ENCODE data around the gene NKD1.
A peak's percentile ranks its signal among the peaks of the same experiment; 100 is the strongest.

The NKD1 gene

GRCh38 chr16:50632927-50633800 lies 85.0 kb downstream of the NKD1 start:
- no peak for DNase-seq

DNA sequence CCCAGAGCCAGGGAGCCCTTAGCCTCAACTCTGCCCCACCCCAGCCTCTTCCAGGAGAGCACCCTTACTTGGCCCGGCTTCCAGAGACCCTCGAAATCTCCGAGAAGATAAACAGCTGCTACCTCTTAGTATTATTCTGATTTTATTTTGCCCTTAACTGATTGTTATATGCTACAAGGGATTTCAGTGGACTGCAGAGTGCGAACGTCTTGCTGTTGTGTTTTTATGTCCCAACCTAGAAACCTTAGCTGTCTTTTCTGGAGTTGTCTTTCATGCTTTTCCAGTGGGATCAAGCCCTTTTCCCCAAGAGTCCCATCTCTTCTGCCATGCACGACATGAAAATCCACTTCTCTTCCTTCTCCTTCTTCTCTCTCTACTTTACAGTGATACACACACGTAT lies 85.9 kb downstream of the NKD1 start:
- DNase-seq = no peak

DNA sequence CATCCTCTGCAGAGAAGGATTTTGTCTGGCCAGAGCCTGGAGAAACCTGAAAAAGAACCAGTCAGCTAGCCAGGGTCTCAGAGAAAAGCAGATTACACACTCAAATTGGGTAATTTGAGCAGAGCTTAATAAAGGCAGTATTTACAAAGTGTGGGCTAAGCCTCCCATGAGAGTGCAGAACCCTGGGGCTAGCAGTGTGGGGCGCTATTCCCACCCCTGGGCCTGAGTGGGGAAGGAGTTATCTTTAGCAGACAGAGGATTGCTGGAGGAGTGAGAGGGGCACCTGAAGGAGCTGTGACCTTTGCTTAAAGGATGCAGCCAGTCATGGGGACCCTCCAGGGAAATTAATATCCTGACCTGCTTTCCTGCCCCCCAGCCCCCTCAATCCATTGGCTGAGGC lies 86.8 kb downstream of the NKD1 start:
- DNase-seq = no peak

GRCh38 chr16:50635505-50636392 lies 87.6 kb downstream of the NKD1 start:
- no peak for DNase-seq

DNA sequence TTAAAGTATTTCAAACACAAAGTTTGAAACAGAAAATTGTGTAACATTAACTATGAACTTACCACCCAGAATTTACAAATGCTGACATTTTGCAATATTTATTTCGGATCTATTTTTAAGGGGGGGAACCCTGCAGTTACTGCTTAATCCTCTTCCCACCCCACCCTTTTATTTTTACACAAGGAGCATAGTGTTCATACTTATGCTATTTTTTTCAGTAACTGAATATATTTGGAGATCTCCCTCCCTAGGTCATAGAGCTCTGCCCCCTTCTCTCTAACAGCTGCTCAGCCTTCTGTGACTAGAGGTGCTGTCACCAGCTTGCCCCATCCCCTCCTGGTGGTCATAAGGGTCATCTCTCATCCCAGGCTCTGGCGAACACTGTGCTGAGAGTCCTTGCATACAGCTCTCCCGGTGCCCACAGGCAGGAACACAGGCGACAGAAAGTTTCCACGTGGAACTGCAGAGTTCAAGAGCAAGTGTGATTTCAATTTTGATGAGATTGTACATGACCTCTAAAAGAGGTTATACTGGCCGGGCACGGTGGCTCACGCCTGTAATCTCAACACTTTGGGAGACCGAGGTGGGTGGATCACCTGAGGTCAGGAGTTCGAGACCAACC lies 88.7 kb downstream of the NKD1 start:
- no peak for DNase-seq

GRCh38 chr16:50637716-50638602 lies 89.8 kb downstream of the NKD1 start:
- DNase-seq = no peak

GRCh38 chr16:50638816-50639670 lies 90.8 kb downstream of the NKD1 start:
- DNase-seq = no peak

DNA sequence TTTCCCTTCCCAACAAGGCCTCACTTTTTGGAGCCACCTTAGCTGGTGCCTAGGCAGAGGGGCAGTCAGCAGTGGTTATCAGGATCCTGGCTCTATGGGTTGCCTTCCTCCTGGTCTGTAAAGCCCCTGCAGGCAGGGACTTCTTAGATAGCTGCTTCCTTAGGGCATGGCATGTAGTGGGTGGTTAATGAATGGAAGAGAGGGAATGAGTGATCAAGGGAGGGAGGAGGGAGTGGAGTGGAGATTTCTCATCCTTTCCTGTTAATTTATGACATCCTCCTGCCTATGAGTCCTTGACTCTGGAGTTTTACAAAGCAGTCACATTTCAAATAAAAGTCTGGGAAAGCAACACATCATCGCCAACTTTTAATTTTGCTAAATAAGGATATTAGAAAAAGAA lies 92.2 kb downstream of the NKD1 start:
- DNase-seq = no peak

DNA sequence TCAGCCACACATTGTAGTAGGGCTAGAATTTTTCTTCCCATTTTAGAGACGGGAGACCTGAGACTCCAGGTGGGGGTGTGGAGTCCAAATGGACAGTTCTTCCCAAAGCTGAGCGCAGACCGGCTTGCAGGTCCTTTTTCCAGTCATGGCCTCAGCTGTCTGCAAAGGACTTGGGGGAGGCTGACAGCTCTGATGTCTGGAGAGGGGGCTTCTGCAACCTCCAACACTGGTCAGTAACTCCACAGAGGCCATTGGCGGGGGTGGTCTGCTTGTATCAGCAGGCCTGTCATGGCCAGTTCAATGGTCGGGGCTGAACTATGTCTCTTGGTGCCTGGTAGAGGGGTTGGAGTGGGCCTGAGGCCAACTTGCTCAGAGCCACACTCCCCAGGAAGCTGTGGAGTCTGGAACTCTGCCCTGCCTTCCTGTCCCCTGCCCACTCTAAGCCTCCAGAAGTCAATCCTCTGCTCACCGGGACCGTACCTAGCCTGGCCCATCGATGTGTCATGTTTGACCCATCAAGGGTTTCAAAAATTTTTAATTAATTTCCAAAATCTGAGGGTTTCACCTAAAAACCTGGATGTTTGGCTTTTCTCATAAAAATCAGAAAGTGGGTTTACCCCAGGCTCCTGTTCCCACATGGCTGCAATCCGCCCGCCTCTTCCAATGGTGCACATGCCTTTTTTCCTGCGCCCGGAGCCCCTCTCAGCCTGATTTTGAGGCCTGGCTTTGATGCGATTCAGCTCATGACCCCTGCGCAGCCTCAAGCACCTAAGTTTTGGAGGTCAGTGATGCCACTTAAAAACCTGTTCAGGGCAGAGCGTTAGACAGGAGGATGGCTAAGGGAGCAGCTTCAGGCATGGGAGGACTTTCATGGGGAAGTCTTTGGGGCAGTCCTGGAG lies 93.0 kb downstream of the NKD1 start:
- no peak for DNase-seq

DNA sequence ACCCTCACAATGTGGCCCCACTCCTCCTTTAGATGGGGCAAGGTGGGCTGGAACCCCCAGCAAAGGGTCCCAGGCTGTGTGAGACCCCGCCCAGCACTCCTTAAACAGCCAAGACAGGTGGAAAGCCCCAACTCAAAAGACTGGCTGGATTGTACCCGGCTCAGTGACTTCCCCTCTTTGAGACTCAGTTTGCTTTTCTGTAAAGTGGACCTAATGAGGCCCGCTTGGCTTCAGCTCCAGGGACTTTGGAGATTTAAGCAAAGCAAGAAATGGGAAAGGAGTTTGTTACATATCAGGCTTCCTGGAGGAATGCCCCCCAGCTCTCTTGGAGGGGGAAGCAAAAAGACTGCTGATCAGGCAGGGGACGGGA lies 93.6 kb downstream of the NKD1 start:
- no peak for DNase-seq

DNA sequence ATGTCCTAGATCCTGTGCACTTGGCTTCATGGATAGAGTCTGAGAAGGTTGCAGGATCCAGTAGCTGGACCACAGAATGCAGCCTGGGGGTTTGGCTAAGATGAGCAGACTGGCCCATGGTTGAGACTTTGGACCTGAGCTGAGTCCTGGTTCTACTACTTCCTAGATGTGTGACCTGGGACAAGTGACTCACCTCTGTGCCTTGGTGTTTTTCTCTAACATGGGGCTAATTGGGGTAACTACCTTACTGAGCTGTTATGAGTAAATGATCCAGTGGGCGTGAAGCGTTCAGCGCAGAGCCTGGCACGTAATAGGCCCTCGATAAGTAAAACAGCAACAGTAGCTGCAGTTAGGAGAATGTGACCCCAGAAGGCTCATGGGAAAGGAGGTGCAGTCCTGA lies 94.2 kb downstream of the NKD1 start:
- no peak for DNase-seq

GRCh38 chr16:50643192-50643591 lies 95.0 kb downstream of the NKD1 start:
- DNase-seq = no peak

- no peak for DNase-seq
Measured at GRCh38 chr16:50644245-50644644, 96.0 kb downstream of the NKD1 start.

- DNase-seq = peak; percentile 11 to 17
Measured at GRCh38 chr16:50644729-50645128, 96.5 kb downstream of the NKD1 start.

GRCh38 chr16:50645563-50646220 lies 97.5 kb downstream of the NKD1 start:
- no peak for DNase-seq

DNA sequence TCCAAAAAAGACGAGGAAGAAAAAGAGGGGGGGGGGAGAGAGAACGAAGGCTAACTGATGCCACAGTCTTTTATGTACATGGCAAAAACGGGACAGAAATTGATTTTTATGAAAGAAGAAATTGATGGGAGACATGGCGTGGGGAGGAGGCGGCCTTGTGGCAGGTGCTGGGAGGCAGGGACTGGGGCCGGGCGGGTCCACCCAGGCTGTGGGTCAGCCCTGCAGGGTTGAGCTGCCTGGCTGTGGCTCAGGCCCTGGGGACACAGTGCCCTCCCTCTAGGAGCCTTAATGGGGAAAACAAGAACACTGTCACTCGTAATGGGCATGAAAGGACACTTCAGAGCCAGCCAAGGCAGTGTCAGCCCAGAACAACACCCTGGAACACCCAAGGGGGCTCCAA lies 98.1 kb downstream of the NKD1 start:
- no peak for DNase-seq

DNA sequence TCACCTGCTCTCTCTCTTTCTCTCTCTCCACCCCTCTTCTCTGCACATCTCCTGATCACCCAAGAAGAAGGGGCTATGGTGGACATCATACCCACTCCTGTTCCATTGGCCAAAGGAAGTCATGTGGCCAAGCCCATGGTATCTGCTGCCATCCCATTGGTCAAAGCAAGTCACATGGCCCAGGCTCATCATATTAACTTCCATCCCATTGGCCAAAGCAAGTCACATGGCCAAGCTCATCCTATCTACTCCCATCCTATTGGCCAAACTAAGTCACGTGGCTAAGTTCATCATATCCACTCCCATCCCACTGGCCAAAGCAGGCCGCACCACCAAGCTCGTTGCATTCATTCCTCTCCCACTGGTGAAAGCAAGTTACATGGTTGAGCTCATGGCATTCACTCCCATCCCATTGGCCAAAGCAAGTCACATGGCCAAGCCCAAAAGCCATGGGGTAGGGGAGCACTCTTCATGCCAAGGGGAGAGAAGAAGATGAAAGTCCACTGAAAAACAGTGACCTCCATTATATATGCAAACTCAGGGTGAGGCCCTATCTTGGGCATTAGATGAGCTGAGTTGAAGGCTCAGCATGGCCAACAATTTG lies 103.7 kb downstream of the NKD1 start:
- DNase-seq = no peak

GRCh38 chr16:50652836-50653425 lies 104.7 kb downstream of the NKD1 start:
- no peak for DNase-seq

Data from activated CD4-positive, alpha-beta T cell treated with anti-CD3 and anti-CD28 coated beads, Interleukin-2, amount 50 U/mL, for 4 hours (primary cell).